H1 (cell line): Measurements from ENCODE around the gene BORA. TPM values are rescaled to one million over a fixed set of nuclear protein-coding genes. Genes with fewer than 3 reads are reported as not detected.

Source experiments
- CHD7 ChIP-seq: fragments of 300-600 bp; sonication (generic); IDR thresholded peaks from 2 replicates; pipeline ENCODE4 v1.7.1; 2012; ENCODE audit warnings: low read length, moderate library complexity, mild to moderate bottlenecking, inconsistent platforms; ENCODE audit not compliant: insufficient replicate concordance
- JUN ChIP-seq: IDR thresholded peaks from 2 replicates; pipeline ENCODE4 v1.6.1; 2011; ENCODE audit warnings: low read depth, mild to moderate bottlenecking, improper control_type of control experiment, low read length
- KDM4A ChIP-seq: IDR thresholded peaks from one replicate; pipeline ENCODE4 v1.7.1; 2012; ENCODE audit warnings: low read depth, mild to moderate bottlenecking, moderate library complexity, low read length, inconsistent platforms; ENCODE audit not compliant: severe bottlenecking
- RAD21 ChIP-seq, 2 experiments: IDR thresholded peaks in 1 of 2; conservative IDR thresholded peaks in 1 of 2; 2 replicates each; pipeline ENCODE4 v1.6.1; 2011; ENCODE audit warnings: low read depth in 2 of 2, low read length in 2 of 2, improper control_type of control experiment in 1 of 2, inconsistent platforms in 1 of 2, mild to moderate bottlenecking in 1 of 2, moderate library complexity in 1 of 2
- SAP30 ChIP-seq: fragments of 300-600 bp; sonication (generic); IDR thresholded peaks from 2 replicates; pipeline ENCODE4 v1.7.1; 2012; ENCODE audit warnings: low read length, moderate library complexity, mild to moderate bottlenecking, inconsistent platforms; ENCODE audit not compliant: insufficient read depth, insufficient replicate concordance
- TAF1 ChIP-seq: IDR thresholded peaks from 2 replicates; pipeline ENCODE4 v1.6.1; 2011; ENCODE audit warnings: mild to moderate bottlenecking, low read depth, low read length
- polyA plus RNA-seq, 7 experiments: library from polyadenylated mRNA; depleted of rRNA in 3 of 7; stranded (reverse) in 5 of 7; unstranded in 2 of 7; fragments of >200 nt in 5 of 7; fragments of 200-250 nt in 2 of 7; gene quantifications; 1 replicate in 5 of 7; 2 replicates in 1 of 7; 4 replicates in 1 of 7; pipeline versions ENCODE4 v1.2.1 to v1.2.3, GENCODE V29; 2011 to 2013; ENCODE audit warnings: missing spikeins in 2 of 7, mixed read lengths in 2 of 7
- total RNA-seq: library from RNA; stranded (reverse); fragmentation: NEBNext Ultra II Directional; extraction: Animal tissue kit (Norgen Biotek cat#: 25700); gene quantifications from 2 replicates; pipeline ENCODE4 v1.2.1, GENCODE V29; 2021

BORA gene
- total and polyA plus RNA-seq, 2 of the 8 experiments (the other 6 are each of a cell fraction or from before 2014, with no cell fraction given) = 4.9 to 12.9 TPM

- no peak for TF ChIP-seq CHD7
- no peak for TF ChIP-seq RAD21 (IDR thresholded peaks at IDR 0.05 in 1 of 2, conservative IDR thresholded peaks at IDR 0.05 in 1 of 2; ENCODE audit: low read depth in 2 of 2, low read length in 2 of 2)
- TF ChIP-seq JUN = no peak
- no peak for TF ChIP-seq TAF1
- no peak for TF ChIP-seq SAP30
- TF ChIP-seq KDM4A = no peak
Observed at GRCh38 chr13:72728290-72728605, 525 bp downstream of the BORA start (continued).
